HG03342 (cell line): ENCODE measurements around the gene TBX20.
"Not testable (repeated sequence)": the region's sequence is repeated elsewhere in the genome, so short reads cannot be mapped to it uniquely, and the experiment has no call there.

ENCODE experiments used
- ATAC-seq: cut with Tn5 transposase; IDR thresholded peaks from one replicate; pipeline ENCODE4 v1.9.1; 2021; ENCODE audit warnings: mild to moderate bottlenecking, moderate library complexity; ENCODE audit not compliant: unreplicated experiment

TBX20 gene

DNA sequence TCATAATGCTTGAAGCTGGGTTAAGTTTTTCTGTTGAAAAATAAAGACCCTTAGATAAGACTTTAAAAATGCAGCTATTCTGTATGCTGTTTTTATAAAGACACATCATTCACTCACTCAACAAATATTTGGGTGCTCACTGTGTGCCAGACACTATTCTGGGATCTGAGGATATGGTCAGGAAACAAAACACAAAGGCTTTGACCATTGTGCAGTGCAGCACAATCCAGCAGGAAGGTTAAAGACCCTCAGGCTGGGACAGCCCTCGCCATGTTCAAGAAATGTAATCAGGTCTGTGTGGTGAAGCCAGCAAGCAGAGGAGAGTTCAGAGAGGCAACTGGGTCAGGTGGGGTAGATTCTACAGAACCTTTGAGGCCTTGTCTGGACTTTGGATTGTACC lies 31.5 kb downstream of the TBX20 start:
- not testable (repeated sequence) for ATAC-seq

DNA sequence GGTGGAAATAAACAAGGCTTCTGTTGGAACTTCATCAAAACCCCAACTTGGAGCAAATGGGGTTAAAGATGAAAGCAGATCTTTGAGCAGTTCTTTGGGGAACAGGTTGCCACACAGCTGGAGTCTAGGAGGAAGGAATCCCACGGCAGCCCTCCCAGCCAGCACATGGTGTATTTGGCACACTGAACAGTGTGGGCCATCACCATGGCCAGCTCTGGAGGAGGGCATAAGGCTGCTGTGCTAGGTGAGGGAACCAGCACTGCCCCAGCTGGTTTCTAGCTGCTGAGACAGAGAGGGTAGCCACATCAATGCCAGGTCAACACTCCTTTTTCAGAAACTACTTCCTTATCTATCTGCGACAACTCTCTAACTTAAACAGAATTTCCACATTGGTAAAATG lies 33.7 kb downstream of the TBX20 start:
- ATAC-seq, result not testable (repeated sequence)

DNA sequence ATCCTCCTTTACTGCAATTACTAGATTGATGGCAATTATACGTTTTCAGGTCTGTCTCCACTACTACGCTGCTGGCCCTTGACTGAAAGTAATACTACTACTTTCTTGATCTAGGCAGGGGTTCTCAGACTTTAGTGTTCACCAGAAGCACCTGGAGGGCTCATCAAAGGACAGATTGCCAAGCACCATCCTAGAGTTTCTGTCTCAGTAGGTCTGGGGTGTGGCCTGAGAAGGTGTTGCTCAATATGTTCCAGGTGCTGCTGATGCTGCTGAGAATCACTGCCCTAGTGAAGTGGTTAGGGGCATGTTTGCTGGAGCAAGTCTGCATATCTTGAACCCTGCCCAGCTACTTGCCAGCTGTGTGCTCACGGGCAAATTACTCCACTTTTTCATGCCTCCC lies 37.9 kb downstream of the TBX20 start:
- ATAC-seq, result not testable (repeated sequence)

DNA sequence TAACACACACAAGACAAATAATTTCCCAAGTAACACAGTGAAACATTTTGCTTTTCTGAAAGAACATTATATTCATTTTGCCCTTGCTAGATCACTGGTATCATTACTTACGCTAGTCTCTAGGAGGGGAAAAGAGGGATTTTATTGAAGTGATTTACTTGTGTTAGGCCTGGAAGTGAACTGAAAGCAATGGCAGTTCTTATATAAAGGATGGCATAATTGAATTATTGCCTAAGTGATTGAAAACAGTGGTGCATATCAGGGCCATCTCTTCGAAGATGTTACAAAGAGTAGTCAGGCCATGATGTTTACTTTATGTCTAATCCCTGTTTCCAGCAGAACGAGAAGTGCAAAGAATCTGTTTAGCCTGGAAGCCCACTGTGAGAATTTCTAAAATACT lies 38.8 kb downstream of the TBX20 start:
- not testable (repeated sequence) for ATAC-seq

DNA sequence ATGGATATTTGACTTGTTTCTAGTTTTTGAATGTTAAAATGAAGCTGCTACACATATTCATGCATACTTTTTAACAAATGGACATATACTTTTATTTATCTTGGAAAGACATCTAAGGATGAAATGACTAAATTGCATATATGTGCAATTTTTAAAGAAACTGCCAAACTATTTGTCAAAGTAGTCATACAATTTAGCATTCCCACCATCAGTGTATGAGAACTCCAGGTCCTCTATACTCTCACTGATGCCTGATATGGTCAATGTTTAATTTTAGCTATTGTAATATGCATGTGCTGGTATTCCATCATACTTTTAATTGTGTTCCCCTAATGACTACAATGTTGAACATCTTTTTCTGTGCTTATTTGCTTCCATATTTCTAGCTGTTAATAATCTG lies 47.0 kb downstream of the TBX20 start:
- not testable (repeated sequence) for ATAC-seq

DNA sequence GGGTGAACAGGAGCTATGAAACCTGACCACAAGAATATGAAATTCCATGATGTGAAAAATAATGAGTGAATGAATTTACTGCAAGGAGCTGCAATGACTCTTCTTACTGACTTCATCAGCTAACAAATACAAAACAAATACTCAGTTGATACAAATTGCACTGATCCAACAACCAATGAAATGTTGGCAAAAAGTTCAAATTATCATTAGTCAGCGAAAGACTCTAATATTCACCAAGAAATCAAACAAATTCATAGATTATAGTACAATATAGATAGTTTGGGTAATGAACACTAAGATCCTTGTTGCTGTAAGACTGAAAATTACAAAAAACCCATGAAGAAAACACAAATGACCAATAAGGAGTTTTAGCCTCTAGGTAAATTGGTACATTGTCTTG lies 49.0 kb downstream of the TBX20 start:
- not testable (repeated sequence) for ATAC-seq

DNA sequence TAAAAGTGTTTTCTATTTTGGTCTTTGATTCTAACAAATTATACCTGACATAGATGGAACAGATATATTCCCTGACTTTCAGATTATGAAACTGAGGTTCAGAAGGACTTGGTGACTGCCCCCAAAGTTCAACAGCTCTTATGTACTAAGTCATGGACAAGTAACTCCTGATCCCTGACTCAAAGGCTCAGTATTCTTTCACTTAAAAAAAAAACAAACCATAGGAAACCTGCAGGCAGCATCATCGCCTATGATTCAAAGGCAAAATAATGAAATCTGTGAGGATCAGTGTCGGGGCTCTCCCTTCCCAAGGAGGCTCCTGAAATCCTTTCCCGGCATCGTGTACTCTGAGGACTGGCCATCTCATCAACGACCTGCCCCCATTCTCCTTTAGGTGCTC lies 49.9 kb downstream of the TBX20 start:
- ATAC-seq, result not testable (repeated sequence)

DNA sequence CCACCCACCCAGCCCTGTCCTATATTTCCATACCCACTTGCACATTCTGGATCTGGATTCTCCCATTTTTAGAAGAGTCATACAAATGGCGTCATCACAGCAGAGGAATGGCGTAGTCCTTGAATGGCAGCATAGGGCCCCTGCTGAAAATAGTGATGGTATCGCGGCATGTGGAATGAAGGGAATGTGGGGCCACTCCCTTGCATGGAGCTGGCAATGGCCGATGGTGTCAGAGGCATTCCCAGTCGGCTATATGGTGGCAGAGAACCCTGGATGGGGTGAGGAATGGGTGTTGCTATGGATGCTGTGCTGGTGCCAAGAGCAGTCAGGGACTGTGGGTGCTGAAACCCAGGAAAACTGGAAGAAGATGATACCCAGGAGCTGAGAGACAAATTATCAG lies 51.5 kb downstream of the TBX20 start:
- not testable (repeated sequence) for ATAC-seq

DNA sequence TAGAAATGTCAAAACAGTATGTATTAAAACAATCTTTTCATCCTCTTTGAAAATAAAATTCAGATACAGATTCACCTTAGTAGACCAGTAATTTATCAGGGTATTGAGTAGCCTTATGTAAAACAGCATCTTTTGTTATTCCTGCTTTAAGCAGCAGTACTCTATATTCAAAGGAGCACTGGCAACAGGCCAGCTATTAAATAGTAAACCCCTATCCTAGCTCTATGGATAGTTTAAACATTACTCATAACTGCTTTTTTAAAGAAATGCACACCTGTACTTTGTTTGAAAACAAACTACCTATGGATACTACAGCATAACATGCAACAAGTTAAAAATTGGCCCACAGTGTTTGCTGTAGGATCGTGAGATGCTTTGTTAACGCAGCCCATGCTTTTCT lies 53.7 kb downstream of the TBX20 start:
- ATAC-seq, result not testable (repeated sequence)

DNA sequence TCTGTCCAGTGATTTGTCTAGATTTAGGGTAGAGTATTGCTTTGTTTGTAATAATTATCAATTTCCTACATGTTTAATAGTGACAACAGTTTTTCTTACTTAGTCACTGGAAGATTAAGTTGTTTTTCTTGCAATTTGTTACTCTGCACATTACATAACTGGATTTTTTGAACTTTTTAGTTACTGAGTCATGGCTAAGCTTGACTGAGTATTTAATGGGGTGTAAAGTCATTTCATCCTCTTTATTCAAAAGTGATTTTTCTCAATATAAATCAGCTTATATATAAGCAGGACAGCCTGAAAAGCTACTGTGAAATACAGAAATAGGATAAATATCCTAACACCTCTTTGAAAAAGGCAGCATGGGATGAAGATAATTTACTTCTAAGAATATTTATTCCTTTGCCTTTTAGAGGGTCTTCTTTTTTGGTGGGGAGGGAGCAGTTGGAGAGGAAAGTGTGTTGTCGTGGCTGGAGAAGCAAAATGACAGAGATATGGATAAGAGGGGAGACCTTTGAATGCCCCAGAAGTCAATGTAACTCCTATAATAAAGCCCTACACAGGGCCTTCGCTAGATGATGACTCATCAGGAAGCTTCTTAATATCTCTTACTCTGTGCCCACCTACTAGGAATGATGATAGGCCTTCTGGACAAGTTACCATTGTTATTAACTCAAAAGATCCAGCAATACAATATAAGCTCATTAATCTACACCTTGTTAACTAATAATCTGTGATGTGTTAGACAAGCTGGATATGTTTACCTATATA lies 55.3 kb downstream of the TBX20 start:
- ATAC-seq, result not testable (repeated sequence)

DNA sequence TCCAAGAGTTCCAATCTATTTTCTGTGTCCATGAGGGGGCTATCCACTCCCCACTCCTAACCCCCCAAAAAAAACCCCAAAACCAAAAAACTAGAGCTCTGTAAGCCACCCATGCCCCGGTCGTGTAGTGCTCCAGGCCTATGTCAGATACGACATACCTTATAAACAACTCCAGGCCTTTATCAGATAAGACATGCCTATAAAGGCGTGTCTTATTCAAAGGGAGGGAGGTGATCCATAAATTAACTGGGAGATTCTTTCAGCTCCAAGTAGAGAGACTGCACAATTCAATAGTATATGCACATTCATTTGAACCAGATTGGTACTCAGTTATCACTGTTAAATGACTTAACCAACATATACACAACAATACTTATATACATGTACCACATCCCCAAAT lies 62.3 kb downstream of the TBX20 start:
- not testable (repeated sequence) for ATAC-seq

DNA sequence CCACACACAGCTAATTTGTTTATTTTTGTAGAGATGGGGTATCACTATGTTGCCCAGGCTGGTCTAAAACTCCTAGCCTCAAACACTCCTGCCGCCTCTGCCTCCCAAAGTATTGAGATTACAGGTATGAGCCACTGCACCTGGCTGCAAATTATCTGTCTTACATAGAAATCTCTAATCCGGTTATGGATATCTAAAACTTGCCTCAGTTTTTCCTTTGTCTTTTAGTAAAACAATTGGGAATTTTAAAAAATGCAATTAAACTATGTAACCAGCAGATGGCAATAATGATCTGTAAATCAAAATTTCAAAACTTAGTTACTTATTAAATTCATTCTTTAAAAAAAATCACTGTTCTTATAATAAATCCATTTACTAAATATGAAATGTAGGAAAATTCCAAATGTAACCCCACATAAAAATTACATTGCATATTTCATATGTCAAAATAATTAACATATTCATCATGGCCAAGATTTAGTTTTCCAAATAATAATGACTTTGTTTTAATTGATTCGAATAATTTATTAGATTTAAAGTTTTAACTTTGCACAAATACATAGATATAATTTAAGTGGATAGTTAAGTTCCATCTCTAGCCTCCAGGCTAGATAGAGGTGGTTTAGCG lies 63.6 kb downstream of the TBX20 start:
- ATAC-seq, result not testable (repeated sequence)

DNA sequence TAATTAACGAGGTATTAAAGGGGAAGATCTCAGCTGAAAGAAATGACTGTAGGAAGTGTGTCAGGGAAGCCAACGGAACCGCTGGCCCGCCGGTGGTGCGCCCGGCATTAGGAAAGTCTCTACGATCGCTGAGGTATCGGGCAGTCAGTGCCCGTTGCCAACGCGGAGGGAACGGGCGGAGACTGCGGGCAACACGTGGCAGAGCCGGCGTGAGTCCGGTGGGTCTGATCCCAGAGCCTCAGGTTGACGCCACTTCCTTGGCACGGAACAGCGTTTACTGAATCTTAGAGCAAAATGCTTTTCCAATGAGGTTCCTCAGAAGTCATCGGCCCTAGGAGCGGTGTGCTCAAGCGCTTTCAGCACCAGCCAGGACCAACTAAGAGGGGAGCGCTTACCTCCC lies 67.1 kb downstream of the TBX20 start:
- ATAC-seq, result not testable (repeated sequence)

DNA sequence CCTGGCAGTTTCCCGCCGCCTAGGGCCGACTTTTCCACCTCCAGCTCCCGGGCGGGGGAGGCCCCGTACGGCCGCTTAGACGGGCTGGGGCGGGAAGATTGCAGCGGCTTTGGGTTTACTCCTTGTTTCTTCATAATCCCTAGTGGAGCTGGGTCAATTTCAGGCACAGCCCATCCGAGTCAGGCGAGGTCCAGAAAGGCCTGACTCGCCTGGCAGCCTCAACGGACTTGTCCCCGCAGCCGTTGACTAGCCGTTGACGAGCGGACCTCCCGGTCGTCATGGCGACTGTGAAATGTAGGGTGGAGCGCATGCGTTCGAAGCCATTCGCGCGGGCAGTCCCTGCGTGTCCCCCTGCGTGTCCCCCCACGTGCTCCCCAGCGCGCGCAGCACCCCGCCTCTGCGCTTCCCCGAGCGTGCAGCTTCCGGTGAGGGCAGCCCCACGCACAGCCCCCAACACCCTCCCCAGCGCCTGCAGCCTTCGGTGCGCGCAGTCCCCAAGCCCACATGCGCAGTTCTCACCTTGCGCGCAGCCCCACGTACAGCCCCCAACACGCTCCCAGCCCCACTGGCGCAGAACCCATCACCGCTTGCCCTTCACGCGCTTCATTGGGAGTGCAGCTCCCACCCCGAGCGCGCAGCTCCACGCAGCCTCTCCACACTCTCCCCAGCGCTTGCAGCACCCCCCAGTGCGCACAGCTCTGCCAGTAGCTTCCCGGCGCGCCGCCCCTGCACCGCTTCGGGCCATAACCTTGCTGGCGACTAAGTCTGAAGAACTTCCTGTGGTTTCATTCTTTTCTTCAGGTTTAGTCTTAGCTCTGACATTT lies 67.8 kb downstream of the TBX20 start:
- no peak for ATAC-seq

DNA sequence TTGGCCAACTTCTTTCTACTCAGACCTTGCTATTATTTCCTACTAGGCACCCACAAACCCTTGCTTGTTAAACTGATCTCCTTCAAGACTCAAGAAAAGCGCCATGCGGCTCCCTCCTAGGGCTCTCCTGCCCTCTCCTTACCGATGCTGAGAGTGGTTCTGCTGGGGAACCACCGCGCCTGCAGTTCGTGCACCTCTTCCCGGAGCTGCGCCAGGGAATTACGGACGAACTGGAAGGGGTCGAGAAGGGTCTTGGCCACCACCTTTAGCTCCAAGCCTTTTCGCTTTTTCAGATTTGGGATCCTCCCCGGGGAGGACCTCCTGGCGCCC lies 68.4 kb downstream of the TBX20 start:
- ATAC-seq, result not testable (repeated sequence)

DNA sequence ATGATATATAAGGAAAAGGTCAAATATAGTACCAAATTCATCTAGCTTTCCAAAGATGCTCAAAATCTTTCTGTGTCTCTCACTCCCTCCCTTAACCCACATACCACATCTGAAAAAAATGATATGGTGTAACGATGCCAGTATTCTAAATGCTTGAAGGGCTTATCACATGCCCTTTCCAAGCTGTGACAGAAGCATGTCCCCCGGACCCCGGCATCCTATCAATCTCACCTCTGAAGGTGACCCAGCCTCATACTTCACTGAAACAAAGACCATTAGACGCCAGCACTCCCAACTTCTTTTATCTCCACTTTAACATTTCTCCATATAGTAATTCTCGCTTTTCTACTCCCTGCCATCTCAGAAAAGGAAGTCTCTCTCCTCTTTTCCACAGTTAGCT lies 68.9 kb downstream of the TBX20 start:
- not testable (repeated sequence) for ATAC-seq

DNA sequence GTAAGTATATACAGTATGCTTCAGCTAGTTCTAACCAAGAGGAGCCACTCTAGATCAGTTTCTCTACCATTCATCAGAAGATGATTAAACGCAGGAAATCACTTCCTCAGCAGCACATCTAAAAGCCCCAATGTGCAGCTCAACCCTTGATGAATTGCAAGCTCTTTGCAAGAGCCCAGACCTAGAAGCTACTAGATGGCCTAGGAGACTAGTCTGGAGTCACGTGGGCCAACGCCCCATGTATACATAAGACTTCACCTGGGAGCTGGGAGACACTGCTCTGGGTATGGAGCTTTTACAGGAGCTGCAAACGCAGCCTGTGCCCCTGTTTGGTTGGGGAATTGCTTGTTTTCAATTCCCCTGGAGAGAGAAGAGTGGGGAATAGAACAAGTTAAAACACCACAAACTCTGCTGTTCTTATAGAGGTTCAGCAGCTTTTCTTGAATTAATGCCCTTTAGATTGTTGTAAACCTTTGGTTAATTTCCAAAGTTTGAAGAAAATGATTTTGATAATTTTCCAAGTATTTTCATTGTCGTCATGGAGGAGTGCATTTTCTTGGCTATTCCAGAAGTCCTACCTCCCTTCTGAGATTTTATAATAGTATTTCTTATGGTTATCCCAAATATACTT lies 69.9 kb downstream of the TBX20 start:
- not testable (repeated sequence) for ATAC-seq

DNA sequence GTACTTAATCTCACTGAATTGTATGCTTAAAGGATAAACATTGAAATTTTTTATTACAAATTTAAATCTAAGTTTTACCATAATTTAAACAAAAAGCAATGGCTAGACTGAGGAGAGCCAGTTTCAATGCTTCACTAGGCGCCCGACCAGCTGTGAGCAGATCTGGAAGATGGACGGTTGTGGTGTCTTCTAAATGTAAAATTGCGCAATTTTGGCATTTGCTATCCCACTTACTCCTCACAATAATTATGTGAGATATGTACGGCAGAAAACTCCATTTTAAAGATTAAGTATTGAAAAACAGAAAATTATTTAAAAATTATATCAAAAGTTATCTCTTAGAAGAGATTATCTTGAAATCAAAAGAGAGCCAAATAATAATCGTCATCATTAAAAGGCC lies 73.2 kb downstream of the TBX20 start:
- not testable (repeated sequence) for ATAC-seq

DNA sequence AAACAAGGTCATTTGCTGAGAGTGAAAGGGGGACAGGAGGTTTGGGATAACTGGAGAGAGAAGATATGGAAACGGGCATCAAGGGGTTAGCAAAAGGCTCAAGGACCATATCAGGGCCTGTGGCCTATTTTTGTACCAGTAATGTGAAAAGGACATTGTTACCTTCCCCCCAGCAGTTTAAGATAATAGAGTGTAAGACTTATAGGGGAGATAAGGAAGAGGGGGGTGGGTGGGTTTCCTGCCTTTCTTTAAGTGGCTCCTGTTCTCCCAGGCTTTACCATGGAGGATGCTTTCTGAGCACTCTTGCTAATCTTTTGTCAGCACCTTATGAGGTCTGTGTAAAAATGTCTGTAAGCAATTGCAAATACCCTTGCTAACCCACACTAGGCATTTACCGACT lies 80.7 kb downstream of the TBX20 start:
- not testable (repeated sequence) for ATAC-seq

DNA sequence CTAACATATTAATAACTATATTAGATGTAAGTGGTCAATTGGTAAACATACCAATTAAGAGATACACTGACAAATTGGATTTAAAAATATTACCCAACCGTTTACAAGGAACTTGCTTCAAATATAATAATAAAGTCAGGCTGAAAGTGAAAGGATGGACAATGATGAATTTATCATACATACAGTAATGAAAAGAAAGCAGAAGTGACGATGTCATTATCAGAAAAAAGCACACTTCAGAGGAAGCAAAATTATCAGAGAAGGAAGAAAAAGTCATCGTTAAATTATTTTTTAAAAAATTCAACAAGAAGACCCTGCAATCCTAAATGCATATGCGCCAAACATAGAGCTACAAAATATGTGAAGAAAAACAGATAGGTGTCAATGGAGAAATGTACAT lies 81.8 kb downstream of the TBX20 start:
- not testable (repeated sequence) for ATAC-seq

DNA sequence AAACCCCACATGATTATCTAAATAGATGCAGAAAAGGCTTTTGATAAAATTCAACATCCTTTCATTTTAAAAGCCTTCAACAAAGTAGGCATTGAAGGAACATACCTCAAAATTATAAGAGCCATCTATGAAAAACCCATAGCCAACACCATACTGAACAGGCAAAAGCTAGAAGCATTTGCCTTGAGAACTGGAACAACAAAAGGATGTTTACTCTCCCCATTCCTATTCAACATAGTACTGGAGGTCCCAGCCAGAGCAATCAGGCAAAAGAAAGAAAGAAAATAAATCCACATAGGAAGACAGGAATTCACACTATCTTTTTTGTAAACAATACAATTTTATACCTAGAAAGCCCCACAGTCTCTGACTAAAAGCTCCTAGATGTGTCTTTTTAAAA lies 86.2 kb downstream of the TBX20 start:
- not testable (repeated sequence) for ATAC-seq
